OCI-M2 (cell line): Measurements from ENCODE around the gene TMEM117.

Experiments used
- DNase-seq: peaks from one replicate; lab custom pipeline; 2025; ENCODE audit not compliant: unreplicated experiment; lab: John Stamatoyannopoulos, UW

TMEM117 gene

GRCh38 chr12:43835656-43836474, at the start of gene TMEM117:
Gene TMEM117, plus strand, starts transcription at chr12:43836081.
- DNase-seq: no peak

- no peak for DNase-seq
Observed at GRCh38 chr12:43786899-43787693, 48.8 kb upstream of the TMEM117 start.

- DNase-seq: no peak
Observed at GRCh38 chr12:43789941-43790340, 45.9 kb upstream of the TMEM117 start.

- DNase-seq: no peak
Observed at GRCh38 chr12:43795716-43796280, 40.1 kb upstream of the TMEM117 start.

- DNase-seq: no peak
Observed at GRCh38 chr12:43797561-43798217, 38.2 kb upstream of the TMEM117 start.

- no peak for DNase-seq
Observed at GRCh38 chr12:43805149-43805859, 30.6 kb upstream of the TMEM117 start.

- no peak for DNase-seq
Observed at GRCh38 chr12:43805860-43806736, 29.8 kb upstream of the TMEM117 start, which contains the start of gene TWF1. Gene TWF1, minus strand, starts transcription at chr12:43806317. Its CDS starts 72 bp downstream, at chr12:43806245.

- no peak for DNase-seq
Observed at GRCh38 chr12:43806737-43807072, 29.2 kb upstream of the TMEM117 start.

- DNase-seq: no peak
Observed at GRCh38 chr12:43807386-43807785, 28.5 kb upstream of the TMEM117 start.

- no peak for DNase-seq
Observed at GRCh38 chr12:43812057-43812456, 23.8 kb upstream of the TMEM117 start.

- DNase-seq: no peak
Observed at GRCh38 chr12:43812926-43813325, 23.0 kb upstream of the TMEM117 start.

- no peak for DNase-seq
Observed at GRCh38 chr12:43815416-43815815, 20.5 kb upstream of the TMEM117 start.

GRCh38 chr12:43816168-43816567, 19.7 kb upstream of the TMEM117 start:
- no peak for DNase-seq

GRCh38 chr12:43824207-43824775, 11.6 kb upstream of the TMEM117 start:
- DNase-seq: no peak

- no peak for DNase-seq
Observed at GRCh38 chr12:43826681-43827080, 9.2 kb upstream of the TMEM117 start.

- DNase-seq: no peak
Observed at GRCh38 chr12:43827093-43827492, 8.8 kb upstream of the TMEM117 start.

- no peak for DNase-seq
Observed at GRCh38 chr12:43832463-43833168, 3.3 kb upstream of the TMEM117 start.

- DNase-seq: no peak
Observed at GRCh38 chr12:43835264-43835655, 621 bp upstream of the TMEM117 start.

GRCh38 chr12:43836475-43836989, 651 bp downstream of the TMEM117 start:
- no peak for DNase-seq
